H9 (cell line): ENCODE data around the gene PSTPIP1. TPM values are rescaled to one million over a fixed set of nuclear protein-coding genes. Genes with fewer than 3 reads are reported as not detected.

Experiments
- DNase-seq: peaks from one replicate; pipeline ENCODE4 v3.0.0-alpha.2; 2017
- H2AFZ ChIP-seq: one replicate; pipeline ENCODE4 v1.6.1; 2013; ENCODE audit warnings: mild to moderate bottlenecking, low read length, control low read depth, moderate library complexity
- H2AK5ac ChIP-seq: 2 replicates; pipeline ENCODE4 v1.6.1; 2013; ENCODE audit warnings: low read length, control low read depth, mixed read lengths; ENCODE audit not compliant: insufficient read length
- H2BK120ac ChIP-seq: one replicate; pipeline ENCODE4 v1.6.1; 2013; ENCODE audit warnings: low read depth, mild to moderate bottlenecking, low read length, control low read depth, inconsistent platforms; ENCODE audit not compliant: poor library complexity, severe bottlenecking
- H2BK12ac ChIP-seq: 2 replicates; pipeline ENCODE4 v1.6.1; 2013; ENCODE audit warnings: low read length, control low read depth, mixed read lengths, low read depth; ENCODE audit not compliant: insufficient read length
- H2BK15ac ChIP-seq: 2 replicates; pipeline ENCODE4 v1.6.1; 2013; ENCODE audit warnings: low read depth, low read length, control low read depth
- H2BK20ac ChIP-seq: one replicate; pipeline ENCODE4 v1.6.1; 2013; ENCODE audit warnings: low read depth, mild to moderate bottlenecking, low read length, control low read depth, inconsistent platforms; ENCODE audit not compliant: poor library complexity, severe bottlenecking
- H2BK5ac ChIP-seq: 2 replicates; pipeline ENCODE4 v1.6.1; 2013; ENCODE audit warnings: low read length, control low read depth, mixed read lengths; ENCODE audit not compliant: insufficient read length
- H3K14ac ChIP-seq: 2 replicates; pipeline ENCODE4 v1.6.1; 2013; ENCODE audit warnings: low read length, control low read depth; ENCODE audit not compliant: insufficient read depth
- H3K18ac ChIP-seq: 2 replicates; pipeline ENCODE4 v1.6.1; 2013; ENCODE audit warnings: low read depth, mild to moderate bottlenecking, mixed read lengths, low read length, control low read depth; ENCODE audit not compliant: insufficient read length
- H3K23ac ChIP-seq: 2 replicates; pipeline ENCODE4 v1.6.1; 2013; ENCODE audit warnings: low read length, control low read depth, mixed read lengths, low read depth; ENCODE audit not compliant: insufficient read length
- H3K23me2 ChIP-seq: 2 replicates; pipeline ENCODE4 v1.6.1; 2013; ENCODE audit warnings: low read depth, mild to moderate bottlenecking, mixed read lengths, low read length, control low read depth; ENCODE audit not compliant: insufficient read length, poor library complexity, severe bottlenecking
- H3K27ac ChIP-seq: 2 replicates; pipeline ENCODE4 v1.5.1; 2013; ENCODE audit warnings: low read length, control low read depth, mixed read lengths, low read depth; ENCODE audit not compliant: insufficient read length
- H3K27me3 ChIP-seq: 2 replicates; pipeline ENCODE4 v1.6.1; 2013; ENCODE audit warnings: low read length, control low read depth, inconsistent platforms; ENCODE audit not compliant: insufficient read depth
- H3K4ac ChIP-seq: 2 replicates; pipeline ENCODE4 v1.6.1; 2013; ENCODE audit warnings: low read depth, mild to moderate bottlenecking, control low read depth, inconsistent platforms, low read length, moderate library complexity
- H3K4me1 ChIP-seq: 2 replicates; pipeline ENCODE4 v1.6.1; 2013; ENCODE audit warnings: low read length, control low read depth, inconsistent platforms; ENCODE audit not compliant: insufficient read depth
- H3K4me2 ChIP-seq: 2 replicates; pipeline ENCODE4 v1.6.1; 2013; ENCODE audit warnings: low read length, control low read depth, mixed read lengths; ENCODE audit not compliant: insufficient read length, insufficient read depth
- H3K56ac ChIP-seq: 2 replicates; pipeline ENCODE4 v1.6.1; 2013; ENCODE audit warnings: low read depth, mild to moderate bottlenecking, mixed read lengths, low read length, control low read depth; ENCODE audit not compliant: insufficient read length
- H3K79me1 ChIP-seq: 2 replicates; pipeline ENCODE4 v1.6.1; 2013; ENCODE audit warnings: low read depth, mild to moderate bottlenecking, moderate library complexity, low read length, control low read depth, inconsistent platforms; ENCODE audit not compliant: insufficient read depth, poor library complexity, severe bottlenecking
- H3K79me2 ChIP-seq: 2 replicates; pipeline ENCODE4 v1.6.1; 2013; ENCODE audit warnings: low read length, control low read depth, inconsistent platforms; ENCODE audit not compliant: insufficient read depth
- H3K9ac ChIP-seq: 2 replicates; pipeline ENCODE4 v1.6.1; 2013; ENCODE audit warnings: low read length, control low read depth, mixed read lengths; ENCODE audit not compliant: insufficient read length; ENCODE audit errors: extremely low read depth
- H3K9me3 ChIP-seq: one replicate; pipeline ENCODE4 v1.6.1; 2013; ENCODE audit warnings: low read depth, low read length, inconsistent platforms; ENCODE audit not compliant: control insufficient read depth
- H3T11ph ChIP-seq: one replicate; pipeline ENCODE4 v1.6.1; 2013; ENCODE audit warnings: mild to moderate bottlenecking, low read length, control low read depth, inconsistent platforms
- H4K20me1 ChIP-seq: one replicate; pipeline ENCODE4 v1.6.1; 2013; ENCODE audit not compliant: control insufficient read depth, insufficient read length, insufficient read depth
- H4K5ac ChIP-seq: 2 replicates; pipeline ENCODE4 v1.6.1; 2013; ENCODE audit warnings: low read depth, mild to moderate bottlenecking, mixed read lengths, low read length, control low read depth; ENCODE audit not compliant: insufficient read length
- H4K8ac ChIP-seq: replicated peaks from 2 replicates; pipeline ENCODE4 v1.6.1; 2013; ENCODE audit warnings: low read length, control low read depth, mixed read lengths, low read depth; ENCODE audit not compliant: insufficient read length
- H4K91ac ChIP-seq: 2 replicates; pipeline ENCODE4 v1.6.1; 2013; ENCODE audit warnings: low read depth, mild to moderate bottlenecking, moderate library complexity, mixed read lengths, low read length, control low read depth; ENCODE audit not compliant: insufficient read length
- H3K27ac Mint-ChIP-seq, 3 experiments: 2 replicates in 2 of 3; 3 replicates in 1 of 3; pipeline ENCODE4 v1.8.0; 2020 to 2021; ENCODE audit warnings: mixed read lengths in 3 of 3, mild to moderate bottlenecking in 1 of 3, moderate library complexity in 1 of 3
- H3K27me3 Mint-ChIP-seq: 2 replicates; pipeline ENCODE4 v1.8.0; 2021; ENCODE audit warnings: low read depth, mild to moderate bottlenecking, moderate library complexity, mixed read lengths
- H3K36me3 Mint-ChIP-seq, 3 experiments: 2 replicates in 2 of 3; 3 replicates in 1 of 3; pipeline ENCODE4 v1.8.0; 2020 to 2021; ENCODE audit warnings: low read depth in 3 of 3, mixed read lengths in 3 of 3; ENCODE audit not compliant: insufficient read depth in 1 of 3
- H3K4me1 Mint-ChIP-seq, 2 experiments: 2 replicates each; pipeline ENCODE4 v1.8.0; 2020; ENCODE audit warnings: mixed read lengths in 2 of 2
- H3K4me3 Mint-ChIP-seq, 2 experiments: 2 replicates in 1 of 2; 3 replicates in 1 of 2; pipeline ENCODE4 v1.8.0; 2020 to 2021; ENCODE audit warnings: mild to moderate bottlenecking in 2 of 2, mixed read lengths in 2 of 2, moderate library complexity in 1 of 2
- H3K9me3 Mint-ChIP-seq, 2 experiments: 2 replicates in 1 of 2; 3 replicates in 1 of 2; pipeline ENCODE4 v1.8.0; 2020; ENCODE audit warnings: mild to moderate bottlenecking in 2 of 2, mixed read lengths in 2 of 2, moderate library complexity in 1 of 2
- WGBS: extraction: QIAGEN DNeasy Blood & Tissue Kit; methylation state at CpG from one replicate; pipeline ENCODE4 v1.1.7; 2013; ENCODE audit warnings: missing lambda C conversion rate, low lambda C conversion rate, mixed read lengths; ENCODE audit not compliant: insufficient read length; ENCODE audit errors: extremely low coverage; 5-methylcytosine and 5-hydroxymethylcytosine counted together
- total RNA-seq: library from RNA; stranded (reverse); gene quantifications from 2 replicates; pipeline ENCODE4 v1.2.1, GENCODE V29; 2021
- TF ChIP-seq, protein P1 (sequence below): fragments of 200-600 bp; sonication (generic); conservative IDR thresholded peaks from 3 replicates; pipeline ENCODE4 v1.8.0; 2021; ENCODE audit warnings: antibody characterized with exemption, mild to moderate bottlenecking

Gene PSTPIP1
- total RNA-seq, 1 experiment from 2014 or later, result 1.8 TPM

DNA sequence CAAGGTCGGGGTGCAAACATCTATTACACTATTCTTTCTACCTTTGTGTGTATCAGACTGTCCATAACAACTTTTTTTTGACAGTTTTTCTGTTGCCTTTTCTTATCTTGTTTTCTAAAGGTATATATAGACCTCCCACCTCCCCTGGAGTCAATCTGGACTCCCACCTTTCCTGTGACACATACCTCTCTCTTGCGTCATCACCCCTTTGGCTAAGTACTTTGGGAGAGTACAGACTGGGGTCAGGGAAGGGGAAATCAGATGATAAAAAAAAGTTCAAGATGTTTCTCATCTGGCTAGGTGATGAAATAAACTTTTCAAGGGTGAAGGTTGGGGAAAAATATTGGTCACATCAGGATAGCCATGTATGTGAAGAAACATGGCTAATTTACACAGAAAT lies 58.8 kb downstream of the PSTPIP1 start:
- Histone ChIP-seq H4K91ac (no peak overlapping the region), H3K9ac (no peak overlapping the region), H3K4me2 (no peak overlapping the region), H2BK15ac (no peak overlapping the region), H3K18ac (no peak overlapping the region), H2BK120ac (no peak overlapping the region), H2AK5ac (no peak overlapping the region), H4K20me1 (no peaks in the 10 kb centered on the region), H3K56ac (no peak overlapping the region), H3K4ac (no peak overlapping the region), H3K79me1 (peaks cover 3% of the 10 kb centered on the region), H3K23me2 (no peaks in the 10 kb centered on the region), H3K27me3 (no peaks in the 10 kb centered on the region), H3K9me3 (no peaks in the 10 kb centered on the region), H3K79me2 (peaks cover 3% of the 10 kb centered on the region; the same call in 1 of the 2 replicates), H2BK12ac (no peak overlapping the region), H2BK20ac (no peak overlapping the region), H3K27ac (no peak overlapping the region), H3K4me1 (peaks cover 2% of the 10 kb centered on the region), H4K8ac (no peak overlapping the region), H2BK5ac (no peak overlapping the region), H3K23ac (no peak overlapping the region), H3T11ph (no peak overlapping the region), H2AFZ (no peak overlapping the region), H4K5ac (no peak overlapping the region), H3K14ac (no peak overlapping the region)
- no peak for DNase-seq
- TF ChIP-seq, protein P1, sequence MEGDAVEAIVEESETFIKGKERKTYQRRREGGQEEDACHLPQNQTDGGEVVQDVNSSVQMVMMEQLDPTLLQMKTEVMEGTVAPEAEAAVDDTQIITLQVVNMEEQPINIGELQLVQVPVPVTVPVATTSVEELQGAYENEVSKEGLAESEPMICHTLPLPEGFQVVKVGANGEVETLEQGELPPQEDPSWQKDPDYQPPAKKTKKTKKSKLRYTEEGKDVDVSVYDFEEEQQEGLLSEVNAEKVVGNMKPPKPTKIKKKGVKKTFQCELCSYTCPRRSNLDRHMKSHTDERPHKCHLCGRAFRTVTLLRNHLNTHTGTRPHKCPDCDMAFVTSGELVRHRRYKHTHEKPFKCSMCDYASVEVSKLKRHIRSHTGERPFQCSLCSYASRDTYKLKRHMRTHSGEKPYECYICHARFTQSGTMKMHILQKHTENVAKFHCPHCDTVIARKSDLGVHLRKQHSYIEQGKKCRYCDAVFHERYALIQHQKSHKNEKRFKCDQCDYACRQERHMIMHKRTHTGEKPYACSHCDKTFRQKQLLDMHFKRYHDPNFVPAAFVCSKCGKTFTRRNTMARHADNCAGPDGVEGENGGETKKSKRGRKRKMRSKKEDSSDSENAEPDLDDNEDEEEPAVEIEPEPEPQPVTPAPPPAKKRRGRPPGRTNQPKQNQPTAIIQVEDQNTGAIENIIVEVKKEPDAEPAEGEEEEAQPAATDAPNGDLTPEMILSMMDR, result no peak
- Mint-ChIP-seq H3K27ac (peak overlapping the region in 1 of 3 experiments; percentile 85; a peak in 2 of 7 replicates), H3K4me1 (peaks cover 25 to 33% of the 10 kb centered on the region in 2 experiments), H3K4me3 (no peak overlapping the region), H3K9me3 (no peaks in the 10 kb centered on the region), H3K36me3 (peaks cover 0 to 29% (median 28%) of the 10 kb centered on the region in 3 experiments; a peak in 6 of 7 replicates), H3K27me3 (no peaks in the 10 kb centered on the region)
- no CpG with 5 or more reads among the region's 2 CpGs for WGBS
